HEK293 (cell line): ENCODE data around the gene ISM1.
A peak's percentile ranks its signal among the peaks of the same experiment; 100 is the strongest.

Source experiments
- CTCF ChIA-PET: fragments of 350-600 bp; formaldehyde crosslinking; extraction: SDS; loops from one replicate; lab custom pipeline; 2021; ENCODE audit warnings: antibody characterized with exemption; lab: Yijun Ruan, JAX
- POLR2A ChIA-PET: fragments of 300-600 bp; formaldehyde crosslinking; extraction: SDS; loops from one replicate; lab custom pipeline; 2020; ENCODE audit warnings: antibody characterized with exemption, inconsistent platforms; lab: Yijun Ruan, JAX
- H3K27ac ChIP-seq: fragments of 200-500 bp; sonication (Bioruptor generic); 2 replicates; pipeline ENCODE4 v1.5.1; 2014; ENCODE audit warnings: low read depth, low read length, control low read depth, inconsistent platforms; ENCODE audit errors: extremely low read depth
- H3K36me3 ChIP-seq, 2 experiments: fragments of 200-500 bp in 1 of 2; sonication (Bioruptor generic) in 1 of 2; 1 replicate in 1 of 2; 2 replicates in 1 of 2; pipeline ENCODE4 v1.5.1; 2014 to 2017; ENCODE audit warnings: inconsistent platforms in 2 of 2, low read length in 2 of 2; ENCODE audit not compliant: control insufficient read depth in 2 of 2, insufficient read depth in 1 of 2
- H3K4me1 ChIP-seq: fragments of 200-500 bp; sonication (Bioruptor generic); 2 replicates; pipeline ENCODE4 v1.5.1; 2014; ENCODE audit warnings: mild to moderate bottlenecking, low read length, inconsistent platforms; ENCODE audit not compliant: control insufficient read depth, insufficient read depth
- H3K4me3 ChIP-seq: 2 replicates; pipeline ENCODE4 v1.5.1; 2011; ENCODE audit warnings: low read depth, mild to moderate bottlenecking, control low read depth, low read length, moderate library complexity
- H3K9me3 ChIP-seq: fragments of 200-500 bp; sonication (Bioruptor generic); 2 replicates; pipeline ENCODE4 v1.5.1; 2014; ENCODE audit warnings: low read depth, low read length, inconsistent platforms; ENCODE audit not compliant: control insufficient read depth, insufficient read depth
- GLI2 ChIP-seq: fragments of 450-650 bp; formaldehyde crosslinking; IDR thresholded peaks from 2 replicates; pipeline ENCODE4; 2017; ENCODE audit warnings: missing biosample characterization, missing genetic modification characterization, low read depth, borderline replicate concordance
- GLIS1 ChIP-seq: fragments of 450-650 bp; formaldehyde crosslinking; IDR thresholded peaks from 2 replicates; pipeline ENCODE4 v1.5.1; 2016; ENCODE audit warnings: missing biosample characterization, missing genetic modification characterization
- KLF8 ChIP-seq: fragments of 450-650 bp; formaldehyde crosslinking; IDR thresholded peaks from 2 replicates; pipeline ENCODE4 v1.5.1; 2016; ENCODE audit warnings: missing biosample characterization, missing genetic modification characterization
- TSHZ1 ChIP-seq: fragments of 450-650 bp; formaldehyde crosslinking; IDR thresholded peaks from 2 replicates; pipeline ENCODE4 v1.5.1; 2016; ENCODE audit warnings: missing biosample characterization, missing genetic modification characterization, borderline replicate concordance
- ZBTB11 ChIP-seq: fragments of 450-650 bp; formaldehyde crosslinking; conservative IDR thresholded peaks from 2 replicates; pipeline ENCODE4 v1.5.1; 2016; ENCODE audit warnings: low read depth, missing biosample characterization, missing genetic modification characterization
- ZFP69B ChIP-seq: fragments of 450-650 bp; formaldehyde crosslinking; IDR thresholded peaks from 2 replicates; pipeline ENCODE4 v1.5.1; 2016; ENCODE audit warnings: missing biosample characterization, missing genetic modification characterization
- ZNF138 ChIP-seq: fragments of 450-650 bp; formaldehyde crosslinking; IDR thresholded peaks from 2 replicates; pipeline ENCODE4 v1.5.1; 2016; ENCODE audit warnings: missing biosample characterization, missing genetic modification characterization, borderline replicate concordance
- ZNF488 ChIP-seq: fragments of 450-650 bp; formaldehyde crosslinking; IDR thresholded peaks from 2 replicates; pipeline ENCODE4 v1.5.1; 2016; ENCODE audit warnings: missing biosample characterization, missing genetic modification characterization
- ZNF501 ChIP-seq: fragments of 450-650 bp; formaldehyde crosslinking; IDR thresholded peaks from 2 replicates; pipeline ENCODE4 v1.5.1; 2016; ENCODE audit warnings: missing biosample characterization, missing genetic modification characterization
- ZNF626 ChIP-seq: fragments of 450-650 bp; sonication (Bioruptor Pico); formaldehyde crosslinking; IDR thresholded peaks from 2 replicates; pipeline ENCODE4 v1.5.1; 2018; ENCODE audit warnings: missing biosample characterization, missing genetic modification characterization, inconsistent platforms
- ZNF654 ChIP-seq: fragments of 450-650 bp; formaldehyde crosslinking; IDR thresholded peaks from 2 replicates; pipeline ENCODE4 v1.5.1; 2016; ENCODE audit warnings: low read depth, missing biosample characterization, missing genetic modification characterization
- ZNF677 ChIP-seq: fragments of 450-650 bp; IDR thresholded peaks from 2 replicates; pipeline ENCODE4 v1.5.0; 2018; ENCODE audit warnings: missing biosample characterization, mild to moderate bottlenecking, missing genetic modification characterization, moderate library complexity
- ZNF777 ChIP-seq: fragments of 450-650 bp; formaldehyde crosslinking; IDR thresholded peaks from 2 replicates; pipeline ENCODE4 v1.5.1; 2017; ENCODE audit warnings: missing biosample characterization, missing genetic modification characterization, borderline replicate concordance
- TF ChIP-seq, protein P1 (sequence below): fragments of 450-650 bp; formaldehyde crosslinking; IDR thresholded peaks from 2 replicates; pipeline ENCODE4 v1.5.1; 2016; ENCODE audit warnings: missing biosample characterization, missing genetic modification characterization

Gene ISM1

GRCh38 chr20:13205848-13206434 lies 15.1 kb upstream of the ISM1 start:
- Histone ChIP-seq H3K36me3 (no peaks in the 10 kb centered on the region), H3K9me3 (no peaks in the 10 kb centered on the region), H3K4me1 (peaks cover 2% of the 10 kb centered on the region)
- POLR2A ChIA-PET: no interaction called here
- TF ChIP-seq ZFP69B (tag by site-specific recombination): no peak
- TF ChIP-seq ZNF654: no peak
- TF ChIP-seq ZNF626 (tag by site-specific recombination): no peak
- TF ChIP-seq GLI2 (tag by site-specific recombination): no peak
- no peak for TF ChIP-seq ZNF501 (tag by site-specific recombination)
- peak; percentile 23 for TF ChIP-seq GLIS1
- no peak for TF ChIP-seq ZNF138 (tag by site-specific recombination)
- TF ChIP-seq, all 188 proteins: peak for 1
- H3K27ac ChIP-seq: no peak overlapping the region
- H3K4me3 ChIP-seq: no peak overlapping the region
- CTCF ChIA-PET: no interaction called here

DNA sequence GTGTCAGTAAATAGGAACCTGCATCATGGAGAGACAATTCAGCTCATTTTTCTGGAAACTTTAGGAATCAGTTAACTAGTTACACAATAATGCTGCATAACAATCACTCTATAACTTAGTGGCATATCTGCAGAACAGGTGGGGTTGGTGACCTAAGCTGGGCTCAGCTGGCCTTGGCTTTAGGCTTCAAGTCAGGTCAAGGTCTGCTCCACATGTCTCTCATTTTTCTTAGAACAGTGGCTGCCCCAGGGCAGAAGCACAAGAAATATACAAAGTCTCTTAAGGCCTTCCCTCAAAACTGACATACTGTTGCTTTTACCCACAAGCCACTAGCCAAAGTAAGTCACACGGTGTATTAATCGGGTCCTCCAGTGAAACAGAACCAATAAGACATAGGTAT lies 14.1 kb upstream of the ISM1 start:
- no peaks in the 10 kb centered on the region for H3K9me3 ChIP-seq
- no peak overlapping the region for H3K27ac ChIP-seq
- ChIA-PET POLR2A (no interaction called here), CTCF (interaction anchor here (1.2 kb wide), 1 partner anchor 96 kb away, joined by 3 read pairs; no protein-coding TSS in a partner anchor)
- H3K4me3 ChIP-seq: no peak overlapping the region
- H3K36me3 ChIP-seq: no peaks in the 10 kb centered on the region
- H3K4me1 ChIP-seq: no peaks in the 10 kb centered on the region
- TF ChIP-seq KLF8 (tag by site-specific recombination): no peak
- no peak for TF ChIP-seq ZNF777
- no peak for TF ChIP-seq ZBTB11
- TF ChIP-seq TSHZ1 (tag by site-specific recombination): no peak
- TF ChIP-seq ZNF677 (tag by site-specific recombination): no peak
- no peak for TF ChIP-seq ZNF488 (tag by site-specific recombination)
- TF ChIP-seq, protein P1, sequence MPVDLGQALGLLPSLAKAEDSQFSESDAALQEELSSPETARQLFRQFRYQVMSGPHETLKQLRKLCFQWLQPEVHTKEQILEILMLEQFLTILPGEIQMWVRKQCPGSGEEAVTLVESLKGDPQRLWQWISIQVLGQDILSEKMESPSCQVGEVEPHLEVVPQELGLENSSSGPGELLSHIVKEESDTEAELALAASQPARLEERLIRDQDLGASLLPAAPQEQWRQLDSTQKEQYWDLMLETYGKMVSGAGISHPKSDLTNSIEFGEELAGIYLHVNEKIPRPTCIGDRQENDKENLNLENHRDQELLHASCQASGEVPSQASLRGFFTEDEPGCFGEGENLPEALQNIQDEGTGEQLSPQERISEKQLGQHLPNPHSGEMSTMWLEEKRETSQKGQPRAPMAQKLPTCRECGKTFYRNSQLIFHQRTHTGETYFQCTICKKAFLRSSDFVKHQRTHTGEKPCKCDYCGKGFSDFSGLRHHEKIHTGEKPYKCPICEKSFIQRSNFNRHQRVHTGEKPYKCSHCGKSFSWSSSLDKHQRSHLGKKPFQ (tag by site-specific recombination): no peak
